NCI-H345 (cell line): ENCODE measurements around the gene KIAA1614.

Experiments used
- DNase-seq: peaks from one replicate; lab custom pipeline; 2025; lab: John Stamatoyannopoulos, UW

The KIAA1614 gene, protein sequence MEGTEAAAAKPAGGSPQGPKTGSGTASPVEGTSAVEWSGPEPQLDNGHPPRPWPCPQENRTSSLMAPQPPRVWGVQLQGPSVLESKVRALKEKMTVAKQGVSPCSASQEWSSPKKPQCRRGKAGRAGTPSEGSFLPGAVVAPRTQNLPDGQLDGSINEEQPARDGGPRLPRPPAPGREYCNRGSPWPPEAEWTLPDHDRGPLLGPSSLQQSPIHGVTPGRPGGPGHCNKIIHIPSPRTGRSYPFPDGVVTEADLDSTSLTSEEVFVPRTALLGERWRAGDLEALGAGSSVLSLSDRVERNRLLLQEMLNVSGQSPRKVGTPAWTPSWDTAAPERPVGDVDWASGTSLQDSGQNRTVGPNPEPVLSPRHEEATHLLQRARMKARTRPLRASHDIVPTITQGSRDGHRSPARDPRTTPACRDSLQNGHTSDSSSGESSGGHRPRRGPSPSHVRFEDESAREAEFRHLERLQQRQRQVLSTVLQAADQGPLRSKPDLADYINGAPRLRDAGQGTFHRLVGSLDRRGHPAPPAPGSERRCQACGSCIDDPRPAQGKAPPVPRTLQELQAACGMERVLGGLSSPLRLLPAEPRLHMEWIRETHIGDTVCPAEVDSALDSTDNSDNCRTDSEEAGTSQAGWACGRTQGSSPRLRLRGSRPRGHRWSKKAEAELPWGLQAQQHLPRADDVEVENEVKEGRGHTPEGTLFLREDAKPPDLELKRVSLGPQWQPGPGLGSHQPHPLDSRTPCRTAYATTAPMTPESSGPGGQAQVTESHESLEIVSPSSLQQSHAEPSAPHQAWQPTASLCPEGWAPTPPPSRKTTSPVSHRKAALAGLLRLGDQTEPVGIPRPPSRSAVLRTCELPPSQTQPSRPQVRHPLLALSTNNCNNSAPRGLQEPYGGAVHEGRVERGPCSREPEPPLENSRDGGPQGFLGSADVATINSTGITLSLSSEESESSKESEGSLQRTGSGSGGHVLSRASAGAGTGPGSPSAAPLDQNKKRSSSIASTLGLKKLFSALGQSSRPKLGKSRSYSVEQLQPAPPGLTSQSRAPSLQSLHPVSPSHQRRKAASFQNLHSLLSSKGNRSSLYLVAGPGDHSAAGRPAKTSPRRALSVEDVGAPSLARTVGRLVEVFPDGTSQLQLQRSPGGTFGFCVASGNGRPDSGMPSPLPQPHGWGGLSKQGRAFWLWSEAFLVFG

GRCh38 chr1:180912801-180913565 lies at the start of gene KIAA1614:
KIAA1614 (plus strand) TSS chr1:180912897; CDS start chr1:180913244, 347 bp downstream.
- DNase-seq, result no peak

DNA sequence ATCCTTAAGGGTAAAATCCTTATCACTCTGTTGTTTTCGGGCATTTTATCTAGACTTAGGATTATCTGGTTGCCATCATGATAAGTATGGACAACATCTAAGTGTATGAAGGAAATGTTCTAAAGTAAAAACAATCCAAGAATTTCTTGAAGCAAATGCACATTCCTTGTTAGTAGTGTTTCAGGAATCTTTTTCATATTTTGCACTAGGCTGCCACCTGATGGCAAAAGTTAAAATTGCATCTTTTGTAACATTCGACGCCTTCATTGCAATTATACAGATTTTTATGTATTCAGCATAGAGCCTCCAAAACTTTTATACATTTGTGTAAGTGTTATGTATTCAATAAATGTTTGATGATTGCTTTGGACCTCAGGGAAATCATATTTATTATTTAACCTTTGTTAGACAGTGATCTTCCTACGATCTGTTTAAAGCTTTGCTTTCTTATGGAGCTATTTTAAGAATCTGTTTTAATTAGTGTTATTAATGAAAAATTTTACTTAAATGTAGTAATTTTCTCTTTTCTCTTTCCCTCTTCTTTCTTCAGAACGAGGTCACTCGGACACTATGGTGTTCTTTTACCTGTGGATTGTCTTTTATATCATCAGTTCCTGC lies 49.4 kb upstream of the KIAA1614 start:
- peak; percentile 48 for DNase-seq

DNA sequence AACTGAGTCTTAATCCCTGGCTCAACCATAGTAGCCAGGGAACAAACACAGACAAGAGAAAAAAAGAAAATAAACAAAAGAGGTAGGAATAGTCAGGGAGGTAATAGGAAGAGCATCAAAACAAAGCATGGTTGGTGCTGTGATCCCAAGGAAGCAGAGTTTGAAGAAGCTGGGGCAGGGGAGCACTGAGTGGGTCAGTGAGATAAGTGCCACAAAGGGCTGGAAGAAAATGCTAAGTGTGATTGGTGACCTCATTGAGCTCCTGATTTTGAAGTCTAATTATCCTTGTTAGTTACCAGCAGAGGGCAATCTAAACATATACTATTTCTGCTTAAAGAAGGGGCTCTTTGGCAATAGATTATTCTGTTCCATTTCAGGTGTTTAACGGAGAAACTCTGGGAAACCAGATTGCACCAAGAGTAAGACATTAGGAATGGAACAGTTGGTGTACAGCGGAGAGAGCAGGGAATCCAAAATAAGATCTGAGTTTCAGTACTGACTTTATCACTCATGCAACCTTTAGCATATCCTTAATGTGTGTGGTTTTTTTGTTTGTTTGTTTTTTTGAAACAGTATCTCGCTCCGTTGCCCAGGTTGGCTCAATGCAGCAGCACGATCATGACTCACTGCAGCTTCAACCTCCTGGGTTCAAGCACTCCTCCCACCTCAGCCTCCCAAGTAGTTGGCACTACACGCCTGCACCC lies 30.7 kb upstream of the KIAA1614 start:
- DNase-seq, result peak; percentile 39

GRCh38 chr1:180884588-180885300 lies 28.0 kb upstream of the KIAA1614 start:
- DNase-seq, result no peak

DNA sequence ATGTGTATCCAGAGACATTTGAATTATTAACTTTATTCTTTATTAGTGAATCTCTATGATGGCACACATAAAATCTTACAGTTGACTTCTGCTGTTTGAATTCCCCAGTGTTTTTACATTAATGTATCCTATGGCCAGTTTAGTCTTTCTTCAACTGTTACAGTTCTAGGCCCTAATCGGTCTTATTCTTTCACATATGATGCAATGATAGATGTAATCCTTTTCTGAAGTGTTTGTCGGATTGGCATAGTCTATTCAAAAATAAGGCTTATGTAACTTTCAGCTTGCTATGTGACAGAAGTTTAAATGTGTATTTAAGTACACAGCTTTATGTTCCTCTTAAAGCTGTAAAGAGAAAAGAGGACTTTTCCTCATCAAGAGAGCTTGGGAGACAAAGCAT lies 26.4 kb upstream of the KIAA1614 start:
- no peak for DNase-seq

GRCh38 chr1:180887841-180888240 lies 24.9 kb upstream of the KIAA1614 start:
- DNase-seq, result no peak

GRCh38 chr1:180888870-180889269 lies 23.8 kb upstream of the KIAA1614 start:
- DNase-seq, result no peak

DNA sequence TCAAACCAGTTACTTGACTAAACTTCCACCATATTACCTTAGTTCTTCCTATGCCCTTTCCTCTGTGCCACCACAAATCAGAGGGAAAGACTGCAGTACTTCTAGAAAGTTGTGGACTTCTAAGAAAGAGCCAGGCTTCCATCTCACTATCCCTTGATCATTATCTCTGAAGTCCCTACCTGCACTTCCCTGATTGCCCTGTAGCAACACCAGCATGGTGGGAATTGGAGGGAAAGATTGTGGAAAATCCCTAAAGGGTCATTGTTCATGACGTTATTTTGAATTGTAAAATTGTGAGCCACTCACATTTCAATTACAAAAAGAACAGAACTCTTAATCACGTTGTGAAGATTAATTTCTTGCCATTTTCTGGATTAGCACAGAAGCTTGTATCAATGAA lies 23.4 kb upstream of the KIAA1614 start:
- no peak for DNase-seq

DNA sequence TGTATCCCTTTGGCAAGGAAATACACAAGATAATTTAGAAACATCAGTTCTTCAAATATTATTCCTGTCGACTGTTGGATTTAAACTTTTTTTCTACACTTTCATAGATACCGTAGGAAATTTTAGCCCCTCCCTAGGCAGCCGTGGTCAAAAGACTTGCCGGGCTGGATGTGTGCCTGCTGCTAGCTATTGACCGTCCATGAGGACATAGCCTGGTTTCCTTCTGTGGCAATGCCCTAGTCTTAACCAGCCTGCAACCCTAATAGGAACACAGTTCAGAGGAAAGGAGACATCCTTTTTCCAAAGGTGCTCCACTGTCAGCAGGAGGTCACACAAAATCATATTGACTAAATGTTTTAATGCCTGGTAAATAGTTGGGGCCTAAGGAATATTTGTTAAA lies 20.4 kb upstream of the KIAA1614 start:
- no peak for DNase-seq

GRCh38 chr1:180892675-180893074 lies 20.0 kb upstream of the KIAA1614 start:
- DNase-seq, result no peak

DNA sequence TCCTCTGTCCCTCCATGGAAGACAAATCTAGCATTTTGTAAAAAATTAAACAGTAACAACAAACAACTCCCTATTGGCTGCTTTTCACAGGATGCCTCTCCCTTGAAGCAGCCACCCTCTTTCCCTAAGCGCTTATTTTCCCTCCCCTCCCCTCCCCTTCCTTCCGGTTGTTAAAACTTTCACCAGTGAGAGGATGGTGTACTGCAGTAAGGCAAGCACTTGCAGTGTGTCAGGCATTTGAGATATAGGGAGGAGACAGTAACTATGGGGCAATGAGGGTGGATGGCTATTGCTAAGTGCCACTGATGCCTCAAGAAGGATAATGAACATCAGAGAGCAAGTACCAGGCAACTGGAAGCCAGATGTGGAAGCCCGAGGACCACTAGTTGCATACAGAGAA lies 19.1 kb upstream of the KIAA1614 start:
- DNase-seq, result no peak

DNA sequence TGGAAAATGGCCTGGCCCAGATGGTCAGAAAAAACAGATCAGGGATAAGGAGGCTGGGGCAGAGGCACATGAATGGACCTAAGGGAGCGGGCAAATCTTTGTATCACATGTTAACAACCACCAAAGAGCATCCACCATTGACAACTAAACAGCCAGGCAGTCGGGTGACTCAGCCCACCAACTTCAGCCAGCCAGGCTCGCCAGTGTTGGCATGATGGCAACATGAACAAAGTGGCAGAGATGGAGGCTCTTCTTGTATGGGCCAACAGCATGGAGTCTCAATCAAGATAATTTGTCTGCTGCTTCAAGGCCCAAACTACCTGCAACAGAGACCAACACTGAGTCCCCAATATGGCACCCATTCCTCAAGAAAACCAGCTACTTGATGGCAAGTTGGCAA lies 16.5 kb upstream of the KIAA1614 start:
- no peak for DNase-seq

GRCh38 chr1:180898441-180899219 lies 14.1 kb upstream of the KIAA1614 start:
- no peak for DNase-seq

DNA sequence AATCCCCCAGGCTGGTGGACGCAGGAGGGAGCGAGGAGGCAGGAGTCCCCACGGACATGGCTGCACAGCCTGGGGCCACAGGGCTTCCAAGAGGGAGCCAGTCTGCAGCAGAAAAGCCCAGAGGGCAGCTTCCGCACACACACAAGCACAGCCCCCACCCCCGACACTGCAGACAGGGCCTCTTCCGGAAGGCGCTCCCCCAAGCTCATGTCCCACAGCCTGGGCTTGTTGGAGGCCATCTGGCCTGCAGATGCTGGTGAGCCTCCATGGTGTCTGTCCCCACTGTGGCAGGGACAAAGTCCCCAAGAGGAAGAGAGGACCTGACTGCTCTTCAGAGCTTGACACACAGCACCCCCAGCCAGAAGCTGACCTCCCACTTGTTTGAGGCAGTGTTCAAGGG lies 13.4 kb upstream of the KIAA1614 start:
- no peak for DNase-seq

DNA sequence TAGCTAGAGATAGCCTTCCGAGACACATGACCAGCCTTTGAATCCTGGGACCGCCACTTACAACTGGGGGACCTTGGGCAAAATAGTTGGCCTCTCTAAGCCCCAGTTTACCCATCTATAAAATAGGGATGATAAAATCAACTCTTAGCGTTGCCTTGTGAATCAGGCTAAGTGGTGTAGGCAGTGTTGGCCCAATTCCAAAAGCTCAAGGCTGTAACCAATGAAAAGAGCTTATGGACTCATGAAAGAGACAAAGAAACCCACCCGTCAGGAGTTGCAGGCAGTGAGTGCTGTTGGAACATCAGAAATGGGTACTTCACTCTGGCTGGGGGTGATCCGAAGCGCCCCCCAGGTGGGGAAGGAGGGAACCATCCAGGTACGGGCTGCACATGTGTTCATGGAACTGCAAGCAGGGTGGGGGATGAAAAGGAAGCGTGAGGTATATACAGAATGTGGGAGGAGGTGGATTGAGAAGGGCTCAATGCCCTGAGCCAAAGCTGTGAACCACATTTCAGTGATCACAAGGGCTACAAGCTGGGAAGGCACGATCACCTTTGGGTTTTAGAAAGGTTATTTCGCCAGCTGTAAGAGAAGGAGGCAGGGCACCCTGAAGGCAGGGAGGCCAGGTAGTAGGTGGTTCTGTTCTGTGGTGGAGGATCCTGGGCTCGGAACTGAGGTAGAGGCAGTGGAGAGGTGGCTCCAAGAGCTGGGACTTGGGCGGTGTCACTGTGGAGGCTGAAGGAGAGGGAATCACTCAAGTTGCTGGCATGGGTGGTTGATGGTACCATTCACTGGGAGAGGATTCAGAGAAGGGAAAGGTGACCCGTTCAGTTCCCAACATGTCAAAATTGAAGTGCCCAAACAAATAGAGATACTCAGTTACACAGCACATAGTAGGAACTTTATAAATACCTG lies 11.4 kb upstream of the KIAA1614 start:
- DNase-seq, result no peak

DNA sequence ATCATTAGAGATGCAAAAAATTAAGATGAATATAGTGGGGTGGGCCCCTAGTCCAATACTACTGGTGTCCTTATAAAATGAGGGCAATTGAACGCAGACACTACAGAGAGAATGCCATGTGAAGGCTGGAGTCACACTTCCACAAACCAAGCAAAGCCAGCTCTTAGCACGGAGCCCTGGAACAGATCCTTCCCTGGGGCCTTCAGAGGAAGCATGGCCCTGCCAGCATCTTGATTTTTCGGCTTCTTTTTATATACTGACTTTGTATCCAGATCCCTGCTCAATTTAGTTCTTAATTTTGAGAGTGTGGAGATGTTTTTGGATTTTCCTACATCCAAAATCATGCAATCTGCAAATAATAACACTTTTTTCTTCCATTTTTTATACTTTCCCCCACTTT lies 10.2 kb upstream of the KIAA1614 start:
- no peak for DNase-seq

DNA sequence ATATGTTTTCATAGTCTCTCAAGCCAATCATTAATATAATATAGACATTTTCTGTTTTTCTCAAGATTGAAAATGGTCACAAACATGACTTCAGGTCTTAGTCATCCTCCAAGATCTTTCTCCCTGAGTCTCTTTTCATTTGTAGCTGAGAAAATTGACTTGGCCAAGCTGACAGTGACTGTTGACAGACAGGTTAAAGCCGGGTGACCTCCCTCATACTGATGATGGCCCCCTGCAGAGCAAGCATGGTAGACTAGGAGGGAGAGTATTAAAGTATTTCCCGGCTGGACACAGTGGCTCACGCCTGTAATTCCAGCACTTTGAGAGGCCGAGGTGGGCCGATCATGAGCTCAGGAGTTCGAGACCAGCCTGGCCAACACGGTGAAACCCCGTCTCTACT lies 6.8 kb upstream of the KIAA1614 start:
- DNase-seq, result no peak

DNA sequence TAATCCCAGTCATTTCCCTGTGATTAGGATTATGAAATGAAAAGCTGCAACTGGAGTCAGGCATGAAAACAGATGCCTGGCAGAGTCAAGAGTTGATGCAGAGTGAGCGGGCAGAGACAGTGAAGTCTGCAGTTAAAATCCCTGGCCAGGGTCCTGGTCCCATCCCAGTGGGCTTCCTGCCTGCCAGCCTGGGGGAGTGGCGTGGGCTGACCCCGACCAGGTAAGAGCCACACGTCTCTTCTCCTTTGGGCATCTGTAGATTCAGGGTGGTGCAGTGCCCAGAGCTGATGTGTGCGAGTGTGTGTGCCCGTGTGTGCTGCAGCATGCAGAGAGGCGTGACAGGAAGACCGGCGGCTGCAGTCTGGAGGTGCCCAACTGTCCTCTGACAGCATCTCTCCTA lies 6.2 kb upstream of the KIAA1614 start:
- DNase-seq, result no peak
